ENCODE results near the gene B4GALT2.

Gene B4GALT2

GRCh38 chr1:43968348-43968948, 10.6 kb upstream of the B4GALT2 start:
- in situ Hi-C loops (cut with MboI; ENCODE audit: low sequenced_read_pairs) = no loop called here

DNA sequence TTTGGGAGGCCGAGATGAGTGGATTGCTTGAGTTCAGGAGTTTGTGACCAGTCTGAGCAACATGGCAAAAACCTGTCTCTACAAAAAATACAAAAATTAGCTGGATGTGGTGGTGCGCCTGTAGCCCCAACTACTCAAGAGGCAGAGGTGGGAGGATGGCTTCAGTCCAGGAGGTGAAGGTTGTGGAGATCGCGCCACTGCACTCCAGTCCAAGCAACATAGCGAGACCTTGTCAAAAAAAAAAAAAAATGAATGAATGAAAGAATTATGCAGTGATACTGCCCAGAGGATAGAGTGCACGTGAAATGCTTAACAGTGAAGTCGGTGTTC, 9.6 kb upstream of the B4GALT2 start:
- in situ Hi-C loops (cut with MboI; ENCODE audit: low sequenced_read_pairs) = no loop called here

DNA sequence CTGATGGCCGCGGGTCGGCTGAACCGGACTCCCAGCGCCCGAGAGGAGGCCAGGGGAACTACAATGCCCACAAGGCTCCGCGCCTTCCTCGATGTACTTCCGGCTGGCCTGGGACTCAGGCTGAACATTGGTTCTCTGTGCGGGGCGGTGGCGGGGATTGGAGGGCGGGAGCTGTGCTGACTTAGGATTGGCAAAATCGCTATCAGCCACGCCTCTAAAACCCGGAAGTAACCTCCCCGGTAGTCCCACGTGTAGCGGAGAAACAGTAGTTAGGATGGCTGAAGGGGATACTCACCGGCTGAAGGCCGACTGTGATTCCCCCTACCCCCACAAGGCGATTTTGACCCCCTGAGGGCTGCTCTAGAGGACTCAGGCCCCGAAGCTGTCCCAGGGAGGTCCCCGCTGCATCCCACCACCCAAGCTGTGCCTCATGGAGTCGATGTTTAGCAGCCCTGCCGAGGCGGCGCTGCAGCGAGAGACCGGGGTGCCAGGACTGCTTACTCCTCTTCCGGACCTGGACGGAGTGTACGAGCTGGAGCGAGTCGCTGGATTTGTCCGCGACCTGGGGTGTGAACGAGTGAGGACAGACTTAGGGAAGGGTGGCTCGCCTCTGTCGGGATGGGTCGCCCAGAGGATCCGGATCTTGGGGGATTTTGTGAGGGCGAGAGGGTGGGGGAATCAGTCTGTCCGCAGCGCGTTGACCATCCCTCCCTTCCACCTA, 9.1 kb upstream of the B4GALT2 start, which contains the start of gene DPH2:
Gene DPH2 (plus strand): TSS at position 265 of the 721 bp plus-strand sequence. CDS start 166 bp downstream, at position 431.
- in situ Hi-C loops (cut with MboI; ENCODE audit: low sequenced_read_pairs) = no loop called here

DNA sequence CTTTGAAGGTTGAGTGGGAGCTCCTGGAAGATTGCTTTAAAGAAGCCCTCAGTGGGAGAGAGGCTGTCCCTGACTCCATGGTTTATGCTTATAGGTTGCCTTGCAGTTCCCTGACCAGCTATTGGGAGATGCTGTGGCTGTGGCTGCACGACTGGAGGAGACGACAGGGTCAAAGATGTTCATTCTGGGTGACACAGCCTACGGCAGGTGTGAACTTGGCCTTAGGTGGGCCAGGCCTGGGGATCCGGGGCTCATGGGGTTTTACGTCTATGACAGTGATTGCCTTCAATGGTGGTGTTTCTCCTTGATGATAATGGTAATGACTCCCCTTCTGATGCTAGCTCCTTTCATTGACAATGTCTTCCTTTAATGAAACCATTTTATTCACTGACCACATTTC, 8.5 kb upstream of the B4GALT2 start:
- in situ Hi-C loops (cut with MboI; ENCODE audit: low sequenced_read_pairs) = no loop called here

GRCh38 chr1:43970911-43971310, 8.1 kb upstream of the B4GALT2 start:
- in situ Hi-C loops (cut with MboI; ENCODE audit: low sequenced_read_pairs) = no loop called here

DNA sequence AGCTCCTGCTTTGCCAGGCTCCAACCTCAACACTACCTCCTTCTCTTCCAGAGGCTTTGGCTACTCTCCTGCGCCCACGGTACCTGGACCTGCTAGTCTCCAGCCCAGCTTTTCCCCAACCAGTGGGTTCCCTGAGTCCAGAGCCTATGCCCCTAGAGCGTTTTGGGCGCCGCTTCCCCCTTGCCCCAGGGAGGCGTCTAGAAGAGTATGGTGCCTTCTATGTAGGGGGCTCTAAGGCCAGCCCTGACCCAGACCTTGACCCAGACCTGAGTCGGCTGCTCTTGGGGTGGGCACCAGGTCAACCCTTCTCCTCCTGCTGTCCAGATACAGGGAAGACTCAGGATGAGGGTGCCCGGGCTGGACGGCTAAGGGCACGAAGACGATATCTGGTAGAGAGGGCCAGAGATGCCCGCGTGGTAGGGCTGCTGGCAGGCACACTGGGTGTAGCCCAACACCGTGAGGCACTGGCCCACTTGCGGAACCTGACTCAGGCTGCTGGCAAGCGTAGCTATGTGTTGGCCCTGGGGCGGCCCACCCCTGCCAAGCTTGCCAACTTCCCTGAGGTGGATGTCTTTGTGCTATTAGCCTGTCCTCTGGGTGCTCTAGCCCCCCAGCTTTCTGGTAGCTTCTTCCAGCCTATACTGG, 7.6 kb upstream of the B4GALT2 start:
- in situ Hi-C loops (cut with MboI; ENCODE audit: low sequenced_read_pairs) = no loop called here

DNA sequence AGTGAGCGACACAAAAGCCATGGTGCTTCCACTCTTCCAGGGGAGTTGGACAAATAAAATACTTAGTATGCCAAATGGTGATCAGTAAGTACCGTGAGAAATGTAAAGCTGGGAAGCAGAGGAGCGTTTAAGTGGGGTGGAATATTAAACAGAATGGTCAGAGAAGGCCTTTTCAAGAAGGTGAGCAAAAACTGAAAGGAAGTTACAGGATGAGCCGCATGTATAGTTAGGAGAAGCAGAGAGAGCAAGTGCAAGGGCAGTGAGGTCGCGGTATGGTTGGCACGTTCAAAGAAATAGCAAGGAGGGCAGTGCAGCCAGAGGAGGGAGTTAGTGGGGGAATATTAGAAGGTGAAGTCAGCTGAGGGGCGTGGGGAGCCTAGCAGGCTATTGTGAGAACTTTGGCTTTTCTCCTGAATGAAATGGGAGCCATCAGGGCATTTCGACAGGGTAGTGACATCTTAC, 5.0 kb upstream of the B4GALT2 start:
- in situ Hi-C loops (cut with MboI; ENCODE audit: low sequenced_read_pairs) = no loop called here

DNA sequence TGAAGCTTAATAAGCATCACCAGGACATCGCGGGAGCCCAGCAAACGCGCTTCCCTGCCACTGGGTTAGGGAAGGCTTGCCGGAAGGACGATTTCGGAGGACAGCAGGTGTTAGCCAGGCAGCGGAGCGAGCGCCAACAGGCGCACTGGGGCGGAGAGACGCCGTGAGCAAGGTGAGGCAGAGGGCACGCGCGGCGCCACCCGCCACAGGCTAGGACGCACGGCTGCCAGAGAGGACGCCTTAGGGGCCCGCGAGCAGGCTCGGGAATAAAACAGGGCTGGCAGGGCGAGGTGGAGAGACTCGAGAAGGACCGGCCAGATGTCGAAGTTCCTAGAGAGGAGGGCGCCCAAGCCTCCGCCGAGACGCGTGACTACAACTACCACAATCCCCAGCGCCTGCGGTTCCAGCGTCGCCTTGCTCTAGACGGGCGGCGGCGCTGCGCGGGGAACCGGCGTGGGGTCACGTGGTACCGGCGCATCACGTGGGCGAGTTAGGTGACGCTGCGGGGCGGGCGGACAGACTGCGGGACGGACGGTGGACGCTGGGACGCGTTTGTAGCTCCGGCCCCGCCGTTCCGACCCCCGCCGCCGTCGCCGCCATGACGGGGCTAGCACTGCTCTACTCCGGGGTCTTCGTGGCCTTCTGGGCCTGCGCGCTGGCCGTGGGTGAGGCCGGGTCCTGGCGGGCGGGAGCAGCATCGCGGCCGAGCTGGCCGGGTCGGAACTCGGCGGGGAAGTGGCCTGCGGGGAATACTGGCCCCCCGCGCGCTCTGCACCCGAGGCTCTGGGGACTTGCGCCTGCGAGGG, 4.4 kb upstream of the B4GALT2 start, which contains the start of gene ATP6V0B:
Gene ATP6V0B (plus strand): TSS at position 518 of the 806 bp plus-strand sequence. CDS start 81 bp downstream, at position 599.
- in situ Hi-C loops (cut with MboI; ENCODE audit: low sequenced_read_pairs) = no loop called here

DNA sequence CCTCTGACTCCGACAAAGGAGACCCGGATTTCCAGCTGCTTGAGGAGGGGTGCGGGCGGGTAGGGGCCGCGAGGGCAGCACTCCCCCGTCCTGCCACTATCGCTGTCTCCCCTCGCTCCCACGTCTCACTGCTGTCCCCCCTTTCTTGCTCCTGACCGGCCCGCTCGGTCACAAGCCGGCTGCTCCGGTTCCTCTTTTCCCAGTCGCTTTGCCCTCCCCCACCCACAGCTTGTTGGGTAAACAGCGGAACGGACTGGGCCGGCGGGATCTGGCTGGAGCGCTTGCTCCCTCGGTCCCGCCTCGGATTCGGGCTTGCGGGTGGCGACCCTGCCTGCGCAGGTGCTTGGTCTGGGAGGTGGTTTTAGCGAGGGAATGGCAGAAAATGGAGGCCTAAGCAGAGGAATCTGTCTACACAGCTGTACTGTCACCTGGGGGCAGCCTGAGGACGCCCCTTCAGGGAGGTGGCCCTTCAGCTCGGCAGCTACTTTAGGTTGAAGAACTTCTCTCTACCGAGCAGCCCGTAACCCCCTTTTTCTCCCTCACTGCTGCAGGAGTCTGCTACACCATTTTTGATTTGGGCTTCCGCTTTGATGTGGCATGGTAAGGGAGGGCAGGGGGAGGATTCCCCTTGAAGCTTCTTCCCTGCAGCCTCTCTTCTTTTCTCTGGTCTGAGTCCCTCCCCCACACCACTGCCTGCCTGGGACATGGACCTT, 3.6 kb upstream of the B4GALT2 start:
- in situ Hi-C loops (cut with MboI; ENCODE audit: low sequenced_read_pairs) = no loop called here

- in situ Hi-C loops (cut with MboI; ENCODE audit: low sequenced_read_pairs) = no loop called here
Observed at GRCh38 chr1:43976045-43976444, 3.0 kb upstream of the B4GALT2 start.

DNA sequence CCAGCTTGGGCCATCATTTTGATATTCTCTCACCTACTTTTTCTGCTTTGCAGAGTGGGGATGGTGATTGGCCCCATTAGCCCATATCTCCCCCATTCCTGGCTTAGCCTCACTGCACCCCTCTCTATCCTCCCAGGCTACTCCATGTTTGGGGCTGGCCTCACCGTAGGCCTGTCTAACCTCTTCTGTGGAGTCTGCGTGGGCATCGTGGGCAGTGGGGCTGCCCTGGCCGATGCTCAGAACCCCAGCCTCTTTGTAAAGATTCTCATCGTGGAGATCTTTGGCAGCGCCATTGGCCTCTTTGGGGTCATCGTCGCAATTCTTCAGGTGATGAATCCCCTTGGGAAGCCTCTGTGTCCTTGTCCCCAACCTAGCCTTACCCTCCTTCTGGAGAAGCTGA, 2.1 kb upstream of the B4GALT2 start:
- in situ Hi-C loops (cut with MboI; ENCODE audit: low sequenced_read_pairs) = no loop called here

- in situ Hi-C loops (cut with MboI; ENCODE audit: low sequenced_read_pairs) = no loop called here
Observed at GRCh38 chr1:43977376-43978263, 1.4 kb upstream of the B4GALT2 start.

GRCh38 chr1:43978264-43978550, 803 bp upstream of the B4GALT2 start:
- in situ Hi-C loops (cut with MboI; ENCODE audit: low sequenced_read_pairs) = no loop called here

DNA sequence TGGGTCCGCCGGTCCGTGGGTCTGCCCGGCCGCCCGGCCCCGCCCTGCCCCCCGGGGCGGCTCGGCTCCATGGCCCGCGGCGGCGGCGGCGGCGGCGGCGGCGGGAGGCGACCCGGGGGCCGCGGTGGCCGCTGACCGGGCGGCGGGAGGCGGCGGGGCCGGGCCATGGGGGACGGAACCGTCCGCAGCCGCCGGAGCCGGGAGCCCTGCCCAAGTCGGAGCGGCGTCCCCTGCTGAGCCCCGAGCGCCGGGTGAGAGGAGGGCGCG, 184 bp downstream of the B4GALT2 start:
- in situ Hi-C loops (cut with MboI; ENCODE audit: low sequenced_read_pairs) = no loop called here

- in situ Hi-C loops (cut with MboI; ENCODE audit: low sequenced_read_pairs) = no loop called here
Observed at GRCh38 chr1:43979528-43980254, 681 bp downstream of the B4GALT2 start.

GRCh38 chr1:43980255-43981134, 1.5 kb downstream of the B4GALT2 start:
- in situ Hi-C loops (cut with MboI; ENCODE audit: low sequenced_read_pairs) = no loop called here

GRCh38 chr1:43981135-43981491, 2.1 kb downstream of the B4GALT2 start:
- in situ Hi-C loops (cut with MboI; ENCODE audit: low sequenced_read_pairs) = no loop called here

DNA sequence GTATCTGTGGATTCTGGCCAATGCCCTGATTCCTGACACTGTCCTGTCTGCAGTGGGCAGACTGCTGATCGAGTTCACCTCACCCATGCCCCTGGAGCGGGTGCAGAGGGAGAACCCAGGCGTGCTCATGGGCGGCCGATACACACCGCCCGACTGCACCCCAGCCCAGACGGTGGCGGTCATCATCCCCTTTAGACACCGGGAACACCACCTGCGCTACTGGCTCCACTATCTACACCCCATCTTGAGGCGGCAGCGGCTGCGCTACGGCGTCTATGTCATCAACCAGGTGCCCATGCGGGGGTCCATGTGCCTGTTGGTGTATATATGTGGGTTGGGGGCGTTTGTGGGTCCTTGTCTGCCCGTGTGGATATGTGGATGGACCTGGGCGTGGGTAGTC, 2.6 kb downstream of the B4GALT2 start:
- in situ Hi-C loops (cut with MboI; ENCODE audit: low sequenced_read_pairs) = no loop called here

GRCh38 chr1:43982241-43982640, 3.2 kb downstream of the B4GALT2 start:
- in situ Hi-C loops (cut with MboI; ENCODE audit: low sequenced_read_pairs) = no loop called here
